Activated naive CD4-positive, alpha-beta T cell treated with anti-CD3 and anti-CD28 coated beads, Interleukin-2, amount 10 ng/mL, durations not matched to agents 7 days and 5 days (primary cell): ENCODE data around the gene NCKAP1.
A peak's percentile ranks its signal among the peaks of the same experiment; 100 is the strongest.

Source experiments
- CTCF ChIA-PET: fragments of 350-600 bp; sonication (Branson Sonifier 250); formaldehyde crosslinking; loops from one replicate; lab custom pipeline; 2021; ENCODE audit warnings: antibody characterized with exemption; lab: Charles Lee
- DNase-seq: peaks from one replicate; pipeline ENCODE4 v3.0.0-alpha.2; 2020
- H3K27ac Mint-ChIP-seq: one replicate; pipeline ENCODE4 v1.8.0; 2021; ENCODE audit warnings: mild to moderate bottlenecking, moderate library complexity, mixed read lengths
- H3K27me3 Mint-ChIP-seq: one replicate; pipeline ENCODE4 v1.8.0; 2021; ENCODE audit warnings: mild to moderate bottlenecking, mixed read lengths
- H3K36me3 Mint-ChIP-seq: one replicate; pipeline ENCODE4 v1.8.0; 2021; ENCODE audit warnings: mixed read lengths
- H3K4me1 Mint-ChIP-seq: one replicate; pipeline ENCODE4 v1.8.0; 2021; ENCODE audit warnings: mixed read lengths
- H3K4me3 Mint-ChIP-seq: one replicate; pipeline ENCODE4 v1.8.0; 2021; ENCODE audit warnings: mild to moderate bottlenecking, moderate library complexity, mixed read lengths
- H3K9me3 Mint-ChIP-seq: one replicate; pipeline ENCODE4 v1.8.0; 2021; ENCODE audit warnings: mixed read lengths

Gene NCKAP1

DNA sequence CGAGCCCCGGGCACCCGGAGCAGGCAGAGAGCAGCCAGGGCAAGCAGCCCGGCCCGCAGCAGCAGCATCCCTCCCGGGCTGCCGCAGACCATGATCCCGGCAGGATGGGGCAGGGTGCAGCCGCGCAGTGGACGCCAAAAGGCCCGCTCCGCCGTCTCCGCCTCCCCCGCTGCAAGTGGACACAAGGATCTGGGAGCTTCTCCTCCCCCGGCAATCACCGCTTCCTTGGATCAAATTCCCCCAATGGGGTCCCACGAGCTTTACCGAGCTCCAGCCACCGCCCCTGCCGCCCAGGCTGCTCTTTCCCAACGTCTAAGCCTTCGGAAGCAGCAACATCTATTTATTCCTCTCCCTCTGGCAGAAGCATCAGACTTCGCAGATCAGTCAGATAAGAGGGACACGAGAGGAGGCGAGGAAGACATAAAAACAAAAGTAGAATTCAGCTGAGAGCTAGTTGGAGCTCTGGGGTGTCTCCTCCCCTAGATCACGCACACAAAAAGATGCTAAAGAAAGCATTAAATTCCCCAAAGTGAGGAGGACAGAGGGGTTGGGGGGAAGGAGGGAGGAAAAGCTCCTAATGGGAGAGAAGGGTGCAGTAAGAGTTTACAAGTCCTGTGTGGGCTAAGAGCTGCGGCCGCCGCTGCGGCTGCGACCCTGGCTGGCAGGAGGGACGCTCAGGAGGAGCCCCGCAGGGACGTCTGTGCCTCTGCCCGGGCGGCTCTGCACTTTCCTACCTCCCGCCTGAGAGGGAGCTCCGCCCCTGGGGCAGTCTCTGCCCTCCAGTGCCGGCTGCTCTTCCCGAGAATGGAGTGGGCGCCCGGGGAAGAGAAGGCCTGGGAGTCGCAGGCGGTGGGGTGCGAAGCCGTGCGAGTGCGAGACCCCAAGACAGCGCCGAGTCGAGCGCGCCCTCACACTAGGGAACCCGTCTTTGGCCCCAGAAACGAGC, 171.5 kb downstream of the NCKAP1 start, which contains the start of gene FRZB:
FRZB (minus strand) TSS at position 177 of the 946 bp plus-strand sequence; CDS start at position 92, 85 bp downstream.
- no peak for DNase-seq
- Mint-ChIP-seq H3K27ac (peak within 1 kb of the TSS; percentile 17), H3K4me3 (peak within 1 kb of the TSS; percentile 38), H3K27me3 (peaks cover 70% of the 10 kb centered on the region), H3K4me1 (peaks cover 18% of the 10 kb centered on the region), H3K9me3 (no peaks in the 10 kb centered on the region), H3K36me3 (no peaks in the 10 kb centered on the region)
- CTCF ChIA-PET = no interaction called here

DNA sequence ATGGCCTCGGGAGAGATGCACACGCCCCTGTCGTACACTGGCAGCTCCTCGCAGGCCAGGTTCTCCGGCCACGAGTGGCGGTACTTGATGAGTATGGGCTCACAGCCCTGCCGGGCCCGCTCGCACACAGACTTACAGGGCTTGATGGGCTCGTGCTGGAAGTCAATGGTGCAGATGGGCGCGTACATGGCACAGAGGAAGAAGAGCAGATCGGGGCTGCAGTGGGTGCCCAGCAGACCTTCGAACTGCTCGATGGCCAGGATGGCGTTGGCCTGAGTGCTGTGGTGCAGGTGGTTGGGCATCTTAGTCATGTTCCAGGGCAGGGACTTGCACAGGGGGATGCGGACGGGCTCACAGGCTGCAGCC, 172.2 kb downstream of the NCKAP1 start:
- CTCF ChIA-PET = no interaction called here
- H3K9me3 Mint-ChIP-seq = no peaks in the 10 kb centered on the region
- H3K27me3 Mint-ChIP-seq = peaks cover 65% of the 10 kb centered on the region
- no peak for DNase-seq
- no peak overlapping the region for H3K27ac Mint-ChIP-seq
- peaks cover 18% of the 10 kb centered on the region for H3K4me1 Mint-ChIP-seq
- no peaks in the 10 kb centered on the region for H3K36me3 Mint-ChIP-seq
- H3K4me3 Mint-ChIP-seq = peak overlapping the region; percentile 38

DNA sequence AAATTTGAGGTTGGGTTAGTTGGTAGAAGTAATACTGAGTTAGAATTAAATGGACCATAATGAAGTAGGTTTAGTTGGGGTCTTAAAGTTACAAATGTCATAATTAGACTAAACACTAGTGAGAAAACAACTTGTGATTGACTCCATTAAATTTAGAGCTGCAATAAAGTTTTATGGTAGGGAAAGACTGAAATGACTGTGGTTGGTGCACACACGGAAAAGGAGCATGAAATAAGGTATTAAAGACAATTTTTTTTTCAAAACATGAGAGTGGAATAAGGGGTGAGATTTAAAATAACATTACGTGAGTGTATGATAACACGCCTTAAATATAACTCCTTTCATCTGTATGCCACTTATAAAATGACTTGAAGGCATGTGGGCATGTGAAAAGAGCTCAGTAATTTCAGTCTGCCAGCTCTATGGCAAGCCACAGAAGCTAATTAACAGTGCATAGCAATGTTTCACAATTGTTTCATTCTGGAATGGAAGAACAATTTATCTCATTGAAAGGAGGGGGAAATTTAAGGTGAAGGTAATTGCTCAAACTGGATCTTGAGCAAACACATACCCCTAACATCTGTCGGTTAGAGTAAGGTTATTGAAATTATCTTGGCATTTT, 173.2 kb downstream of the NCKAP1 start:
- no peak overlapping the region for H3K4me3 Mint-ChIP-seq
- no peaks in the 10 kb centered on the region for H3K36me3 Mint-ChIP-seq
- DNase-seq = no peak
- peaks cover 63% of the 10 kb centered on the region for H3K27me3 Mint-ChIP-seq
- CTCF ChIA-PET = no interaction called here
- H3K9me3 Mint-ChIP-seq = no peaks in the 10 kb centered on the region
- H3K4me1 Mint-ChIP-seq = peaks cover 18% of the 10 kb centered on the region
- H3K27ac Mint-ChIP-seq = no peak overlapping the region

DNA sequence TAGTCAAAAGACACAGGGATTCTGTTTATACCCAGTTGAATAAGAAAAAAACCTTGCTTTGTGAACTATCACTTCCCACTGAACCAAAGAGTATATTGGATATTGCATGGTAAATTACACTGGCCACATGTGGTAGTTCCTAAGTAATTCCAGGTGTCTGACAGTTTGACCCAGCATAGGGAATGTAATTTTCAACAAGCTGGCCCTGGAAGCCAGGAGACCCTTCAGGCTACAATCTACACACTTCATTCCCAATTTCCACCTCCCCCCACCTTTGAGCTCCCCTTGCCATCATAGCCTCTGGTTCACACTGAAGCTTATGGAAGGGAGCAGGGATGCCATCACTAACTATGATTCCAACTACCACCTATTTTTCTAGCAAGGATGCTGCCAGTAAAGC, 174.6 kb downstream of the NCKAP1 start:
- Mint-ChIP-seq H3K36me3 (no peaks in the 10 kb centered on the region), H3K4me3 (no peak overlapping the region), H3K4me1 (peaks cover 18% of the 10 kb centered on the region), H3K9me3 (no peaks in the 10 kb centered on the region), H3K27me3 (peaks cover 54% of the 10 kb centered on the region), H3K27ac (no peak overlapping the region)
- CTCF ChIA-PET = no interaction called here
- DNase-seq = no peak

- no peak for DNase-seq
- Mint-ChIP-seq H3K9me3 (no peaks in the 10 kb centered on the region), H3K27ac (no peak overlapping the region), H3K36me3 (no peaks in the 10 kb centered on the region), H3K27me3 (peaks cover 42% of the 10 kb centered on the region), H3K4me1 (peaks cover 8% of the 10 kb centered on the region), H3K4me3 (no peak overlapping the region)
- CTCF ChIA-PET = no interaction called here
Measured at GRCh38 chr2:182862091-182862490, 176.2 kb downstream of the NCKAP1 start.

- H3K27ac Mint-ChIP-seq = no peak overlapping the region
- no peak for DNase-seq
- no peak overlapping the region for H3K4me3 Mint-ChIP-seq
- H3K27me3 Mint-ChIP-seq = peaks cover 30% of the 10 kb centered on the region
- CTCF ChIA-PET = no interaction called here
- no peaks in the 10 kb centered on the region for H3K9me3 Mint-ChIP-seq
- no peaks in the 10 kb centered on the region for H3K4me1 Mint-ChIP-seq
- H3K36me3 Mint-ChIP-seq = no peaks in the 10 kb centered on the region
Measured at GRCh38 chr2:182860858-182861257, 177.4 kb downstream of the NCKAP1 start.
